KOPT-K1 (cell line): ENCODE data around the gene RIMS4.
"Not testable (repeated sequence)": the region's sequence is repeated elsewhere in the genome, so short reads cannot be mapped to it uniquely, and the experiment has no call there.

Experiments used
- H3K27ac ChIP-seq: fragments of 200-600 bp; sonication (generic); 2 replicates; pipeline ENCODE4 v1.5.1; 2016; ENCODE audit warnings: antibody characterized with exemption, mild to moderate bottlenecking, low read depth, low read length; ENCODE audit not compliant: poor library complexity, severe bottlenecking
- H3K36me3 ChIP-seq: fragments of 200-600 bp; sonication (generic); 2 replicates; pipeline ENCODE4 v1.5.1; 2017; ENCODE audit warnings: antibody characterized with exemption, mild to moderate bottlenecking, low read length, moderate library complexity; ENCODE audit not compliant: insufficient read depth
- H3K9me3 ChIP-seq: fragments of 200-600 bp; sonication (generic); 2 replicates; pipeline ENCODE4 v1.5.1; 2017; ENCODE audit warnings: antibody characterized with exemption, low read length, mild to moderate bottlenecking; ENCODE audit not compliant: insufficient read depth, poor library complexity, severe bottlenecking

Gene RIMS4

GRCh38 chr20:44836601-44837120 lies 26.3 kb upstream of the RIMS4 start:
- no peak overlapping the region for H3K27ac ChIP-seq

GRCh38 chr20:44835661-44836221 lies 25.4 kb upstream of the RIMS4 start:
- Histone ChIP-seq H3K27ac (no peak overlapping the region), H3K36me3 (no peaks in the 10 kb centered on the region), H3K9me3 (peaks cover 28% of the 10 kb centered on the region)

More at GRCh38 chr20:44836601-44837120, 26.3 kb upstream of the RIMS4 start:
- H3K36me3 ChIP-seq: no peaks in the 10 kb centered on the region
- H3K9me3 ChIP-seq: peaks cover 19% of the 10 kb centered on the region

GRCh38 chr20:44835116-44835515 lies 24.8 kb upstream of the RIMS4 start:
- Histone ChIP-seq H3K36me3 (no peaks in the 10 kb centered on the region), H3K9me3 (peaks cover 29% of the 10 kb centered on the region), H3K27ac (no peak overlapping the region)

- Histone ChIP-seq H3K9me3 (peaks cover 29% of the 10 kb centered on the region), H3K36me3 (no peaks in the 10 kb centered on the region), H3K27ac (no peak overlapping the region)
Measured at GRCh38 chr20:44834693-44835092, 24.3 kb upstream of the RIMS4 start.

- H3K36me3 ChIP-seq: no peaks in the 10 kb centered on the region
- H3K27ac ChIP-seq: no peak overlapping the region
- peaks cover 28% of the 10 kb centered on the region for H3K9me3 ChIP-seq
Measured at GRCh38 chr20:44833437-44833836, 23.1 kb upstream of the RIMS4 start.

GRCh38 chr20:44832724-44833123 lies 22.4 kb upstream of the RIMS4 start:
- Histone ChIP-seq H3K36me3 (no peaks in the 10 kb centered on the region), H3K27ac (no peak overlapping the region), H3K9me3 (peaks cover 21% of the 10 kb centered on the region)

GRCh38 chr20:44830995-44831394 lies 20.6 kb upstream of the RIMS4 start:
- Histone ChIP-seq H3K9me3 (peaks cover 17% of the 10 kb centered on the region), H3K27ac (no peak overlapping the region), H3K36me3 (no peaks in the 10 kb centered on the region)

- peaks cover 20% of the 10 kb centered on the region for H3K9me3 ChIP-seq
- H3K27ac ChIP-seq: no peak overlapping the region
- no peaks in the 10 kb centered on the region for H3K36me3 ChIP-seq
Measured at GRCh38 chr20:44830523-44830922, 20.2 kb upstream of the RIMS4 start.

- H3K27ac ChIP-seq: no peak overlapping the region
- H3K9me3 ChIP-seq: peaks cover 26% of the 10 kb centered on the region
- no peaks in the 10 kb centered on the region for H3K36me3 ChIP-seq
Measured at GRCh38 chr20:44829688-44830087, 19.3 kb upstream of the RIMS4 start.

GRCh38 chr20:44828640-44829039 lies 18.3 kb upstream of the RIMS4 start:
- Histone ChIP-seq H3K27ac (no peak overlapping the region), H3K9me3 (peaks cover 26% of the 10 kb centered on the region), H3K36me3 (no peaks in the 10 kb centered on the region)

GRCh38 chr20:44827401-44827800 lies 17.1 kb upstream of the RIMS4 start:
- Histone ChIP-seq H3K27ac (no peak overlapping the region), H3K9me3 (peaks cover 26% of the 10 kb centered on the region), H3K36me3 (no peaks in the 10 kb centered on the region)

- not testable (repeated sequence) for H3K36me3 ChIP-seq, H3K9me3 ChIP-seq, H3K27ac ChIP-seq
Measured at GRCh38 chr20:44821576-44821975, 11.2 kb upstream of the RIMS4 start.

GRCh38 chr20:44819936-44820335 lies 9.6 kb upstream of the RIMS4 start:
- Histone ChIP-seq H3K36me3 (no peaks in the 10 kb centered on the region), H3K27ac (no peak overlapping the region), H3K9me3 (peaks cover under 1% of the 10 kb centered on the region)

- Histone ChIP-seq H3K36me3 (no peaks in the 10 kb centered on the region), H3K9me3 (no peaks in the 10 kb centered on the region)
Measured at GRCh38 chr20:44817143-44817910, 7.0 kb upstream of the RIMS4 start.

GRCh38 chr20:44814937-44815336 lies 4.6 kb upstream of the RIMS4 start:
- Histone ChIP-seq H3K27ac (no peak overlapping the region), H3K9me3 (peaks cover 11% of the 10 kb centered on the region), H3K36me3 (no peaks in the 10 kb centered on the region)

More at GRCh38 chr20:44817143-44817910, 7.0 kb upstream of the RIMS4 start:
- no peak overlapping the region for H3K27ac ChIP-seq
